WTC11 (cell line): ENCODE measurements around the gene CDK3. TPM values are rescaled to one million over a fixed set of nuclear protein-coding genes. Genes with fewer than 3 reads are reported as not detected.
A peak's percentile ranks its signal among the peaks of the same experiment; 100 is the strongest.

Source experiments
- ATAC-seq: fragments of 200-7000 bp; cut with Tn5 transposase; 2 replicates; pipeline ENCODE4 v1.10.0; 2021; ENCODE audit warnings: mild to moderate bottlenecking, moderate library complexity
- CTCF ChIA-PET: fragments of 300-600 bp; sonication (Branson Sonifier 250); formaldehyde crosslinking; loops from one replicate; lab custom pipeline; 2021; ENCODE audit warnings: antibody characterized with exemption; lab: Charles Lee
- POLR2A ChIA-PET: fragments of 350-600 bp; sonication (Branson Sonifier 250); formaldehyde crosslinking; loops from one replicate; lab custom pipeline; 2021; ENCODE audit warnings: antibody characterized with exemption; lab: Charles Lee
- DNase-seq: peaks from one replicate; pipeline ENCODE4 v3.0.0; 2021; ENCODE audit warnings: low spot score
- H3K27ac Mint-ChIP-seq: 2 replicates; pipeline ENCODE4 v1.8.0; 2021; ENCODE audit warnings: mixed read lengths
- H3K27me3 Mint-ChIP-seq: 2 replicates; pipeline ENCODE4 v1.8.0; 2021; ENCODE audit warnings: low read depth, mild to moderate bottlenecking, moderate library complexity, mixed read lengths
- H3K36me3 Mint-ChIP-seq: 2 replicates; pipeline ENCODE4 v1.8.0; 2021; ENCODE audit warnings: mixed read lengths
- H3K4me1 Mint-ChIP-seq: 2 replicates; pipeline ENCODE4 v1.8.0; 2022; ENCODE audit warnings: mixed read lengths
- H3K4me3 Mint-ChIP-seq: 2 replicates; pipeline ENCODE4 v1.8.0; 2021; ENCODE audit warnings: mild to moderate bottlenecking, moderate library complexity, mixed read lengths
- H3K9me3 Mint-ChIP-seq: 2 replicates; pipeline ENCODE4 v1.8.0; 2021; ENCODE audit warnings: mixed read lengths
- FOXJ3 ChIP-seq: sonication (generic); formaldehyde crosslinking; IDR thresholded peaks from 2 replicates; pipeline ENCODE4 v1.9.0; 2021; ENCODE audit warnings: missing genetic modification reagents, mild to moderate bottlenecking, borderline replicate concordance
- GABPB1 ChIP-seq: sonication (generic); formaldehyde crosslinking; IDR thresholded peaks from 2 replicates; pipeline ENCODE4 v1.8.1; 2023; ENCODE audit warnings: mild to moderate bottlenecking, missing genetic modification reagents
- GTF2I ChIP-seq: fragments of 250-450 bp; sonication (Bioruptor Pico); conservative IDR thresholded peaks from 2 replicates; pipeline ENCODE4 v1.4.0; 2021; ENCODE audit warnings: mild to moderate bottlenecking
- JAZF1 ChIP-seq: fragments of 250-450 bp; sonication (Bioruptor Pico); IDR thresholded peaks from 2 replicates; pipeline ENCODE4 v1.9.0; 2021; ENCODE audit warnings: moderate library complexity, mild to moderate bottlenecking, inconsistent platforms
- KAT7 ChIP-seq: sonication (generic); formaldehyde crosslinking; IDR thresholded peaks from 2 replicates; pipeline ENCODE4 v1.8.1; 2023; ENCODE audit warnings: missing genetic modification reagents, mild to moderate bottlenecking, borderline replicate concordance
- NR3C1 ChIP-seq: sonication (generic); formaldehyde crosslinking; conservative IDR thresholded peaks from 2 replicates; pipeline ENCODE4 v1.8.1; 2023; ENCODE audit warnings: low read depth, mild to moderate bottlenecking, missing genetic modification reagents
- PRDM15 ChIP-seq: sonication (generic); formaldehyde crosslinking; IDR thresholded peaks from 2 replicates; pipeline ENCODE4 v1.8.0; 2022; ENCODE audit warnings: missing genetic modification reagents
- PREB ChIP-seq: sonication (generic); formaldehyde crosslinking; IDR thresholded peaks from 2 replicates; pipeline ENCODE4 v1.8.1; 2022; ENCODE audit warnings: mild to moderate bottlenecking, missing genetic modification reagents, moderate library complexity, borderline replicate concordance
- SMAD4 ChIP-seq: sonication (generic); formaldehyde crosslinking; IDR thresholded peaks from 2 replicates; pipeline ENCODE4 v1.8.0; 2022; ENCODE audit warnings: mild to moderate bottlenecking, missing genetic modification reagents
- USF1 ChIP-seq: sonication (generic); formaldehyde crosslinking; IDR thresholded peaks from 2 replicates; pipeline ENCODE4 v1.8.0; 2022; ENCODE audit warnings: mild to moderate bottlenecking, missing genetic modification reagents
- USF2 ChIP-seq: sonication (generic); formaldehyde crosslinking; IDR thresholded peaks from 2 replicates; pipeline ENCODE4 v1.8.1; 2023; ENCODE audit warnings: mild to moderate bottlenecking, missing genetic modification reagents, moderate library complexity
- ZBTB43 ChIP-seq: sonication (generic); formaldehyde crosslinking; IDR thresholded peaks from 2 replicates; pipeline ENCODE4 v1.8.1; 2023; ENCODE audit warnings: mild to moderate bottlenecking, missing genetic modification reagents
- ZNF138 ChIP-seq: sonication (generic); formaldehyde crosslinking; conservative IDR thresholded peaks from 2 replicates; pipeline ENCODE4 v1.8.1; 2022; ENCODE audit warnings: mild to moderate bottlenecking, moderate library complexity, missing genetic modification reagents
- ZNF512 ChIP-seq: sonication (generic); formaldehyde crosslinking; IDR thresholded peaks from 2 replicates; pipeline ENCODE4 v1.8.1; 2022; ENCODE audit warnings: missing genetic modification reagents, borderline replicate concordance
- total RNA-seq: library from RNA; stranded (reverse); gene quantifications from 3 replicates; pipeline ENCODE4 v1.2.3, GENCODE V29; 2021
- TF ChIP-seq, protein P1 (sequence below): sonication (generic); formaldehyde crosslinking; IDR thresholded peaks from 2 replicates; pipeline ENCODE4 v1.8.1; 2023; ENCODE audit warnings: mild to moderate bottlenecking, missing genetic modification reagents
- TF ChIP-seq, protein P2 (sequence below): sonication (generic); formaldehyde crosslinking; IDR thresholded peaks from 2 replicates; pipeline ENCODE4 v1.8.1; 2022; ENCODE audit warnings: low read depth, mild to moderate bottlenecking, moderate library complexity, missing genetic modification reagents, borderline replicate concordance

Gene CDK3
- total RNA-seq, 1 experiment from 2014 or later = 9.5 TPM

DNA sequence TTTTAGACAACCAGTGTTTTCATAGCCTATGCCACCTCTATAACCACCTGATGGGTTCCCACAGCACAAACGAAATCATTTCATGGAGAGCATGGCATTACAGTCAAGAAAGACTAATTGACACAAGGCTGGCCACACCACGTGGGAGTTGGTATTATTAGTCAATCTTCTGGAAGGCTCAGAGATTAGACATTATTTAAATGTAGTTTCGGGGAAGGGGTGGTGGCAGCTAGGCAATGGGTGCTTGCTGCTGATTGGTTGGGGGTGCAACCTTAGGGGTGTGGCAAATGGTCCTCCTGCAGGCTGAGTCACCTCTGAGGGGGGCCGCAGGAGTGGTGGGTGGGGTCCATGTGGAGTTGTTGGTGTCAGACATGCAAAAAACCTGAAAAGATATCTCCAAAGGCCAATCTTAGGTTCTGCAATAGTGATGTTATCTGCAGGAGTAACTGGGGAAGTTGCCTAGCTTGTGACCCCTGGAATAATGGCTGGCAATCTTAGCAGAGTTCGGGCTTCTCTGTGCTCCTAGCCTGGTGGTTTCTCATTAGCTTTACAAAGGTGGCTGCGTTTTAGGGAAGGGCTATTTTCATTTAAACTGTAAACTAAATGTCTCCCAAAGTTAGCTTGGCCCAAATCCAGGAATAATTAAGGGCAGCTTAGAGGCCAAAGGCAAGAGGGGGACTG is 17.0 kb upstream of the CDK3 start:
- ChIA-PET CTCF (interaction anchor here (0.7 to 2.9 kb wide), 14 partner anchors 9 to 153 kb away, joined by 3 to 28 read pairs (median 5); partner anchors contain the start of genes CDK3, MRPL38 and WBP2), POLR2A (interaction anchor here (1.0 kb wide), 1 partner anchor 43 kb away, joined by 3 read pairs; the partner anchor contains the start of gene FBF1)
- ATAC-seq (peak; percentile 28), DNase-seq (peak; percentile 60)
- H3K27me3 Mint-ChIP-seq = no peaks in the 10 kb centered on the region
- H3K4me3 Mint-ChIP-seq = peak overlapping the region; percentile 55
- no peaks in the 10 kb centered on the region for H3K9me3 Mint-ChIP-seq
- peaks cover 51% of the 10 kb centered on the region for H3K4me1 Mint-ChIP-seq
- H3K27ac Mint-ChIP-seq = peak overlapping the region; percentile 96
- peaks cover 4% of the 10 kb centered on the region for H3K36me3 Mint-ChIP-seq
- TF ChIP-seq ZBTB43 (CRISPR knock-in tag) (no peak), JAZF1 (no peak), NR3C1 (CRISPR knock-in tag) (no peak), USF2 (peak; percentile 37), GTF2I (CRISPR knock-in tag) (no peak), PRDM15 (CRISPR knock-in tag) (no peak), USF1 (CRISPR knock-in tag) (peak; percentile 27; the same call in 1 of the 2 replicates), ZNF512 (CRISPR knock-in tag) (no peak)
- TF ChIP-seq, protein P1, sequence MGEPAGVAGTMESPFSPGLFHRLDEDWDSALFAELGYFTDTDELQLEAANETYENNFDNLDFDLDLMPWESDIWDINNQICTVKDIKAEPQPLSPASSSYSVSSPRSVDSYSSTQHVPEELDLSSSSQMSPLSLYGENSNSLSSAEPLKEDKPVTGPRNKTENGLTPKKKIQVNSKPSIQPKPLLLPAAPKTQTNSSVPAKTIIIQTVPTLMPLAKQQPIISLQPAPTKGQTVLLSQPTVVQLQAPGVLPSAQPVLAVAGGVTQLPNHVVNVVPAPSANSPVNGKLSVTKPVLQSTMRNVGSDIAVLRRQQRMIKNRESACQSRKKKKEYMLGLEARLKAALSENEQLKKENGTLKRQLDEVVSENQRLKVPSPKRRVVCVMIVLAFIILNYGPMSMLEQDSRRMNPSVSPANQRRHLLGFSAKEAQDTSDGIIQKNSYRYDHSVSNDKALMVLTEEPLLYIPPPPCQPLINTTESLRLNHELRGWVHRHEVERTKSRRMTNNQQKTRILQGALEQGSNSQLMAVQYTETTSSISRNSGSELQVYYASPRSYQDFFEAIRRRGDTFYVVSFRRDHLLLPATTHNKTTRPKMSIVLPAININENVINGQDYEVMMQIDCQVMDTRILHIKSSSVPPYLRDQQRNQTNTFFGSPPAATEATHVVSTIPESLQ (CRISPR knock-in tag) = no peak

DNA sequence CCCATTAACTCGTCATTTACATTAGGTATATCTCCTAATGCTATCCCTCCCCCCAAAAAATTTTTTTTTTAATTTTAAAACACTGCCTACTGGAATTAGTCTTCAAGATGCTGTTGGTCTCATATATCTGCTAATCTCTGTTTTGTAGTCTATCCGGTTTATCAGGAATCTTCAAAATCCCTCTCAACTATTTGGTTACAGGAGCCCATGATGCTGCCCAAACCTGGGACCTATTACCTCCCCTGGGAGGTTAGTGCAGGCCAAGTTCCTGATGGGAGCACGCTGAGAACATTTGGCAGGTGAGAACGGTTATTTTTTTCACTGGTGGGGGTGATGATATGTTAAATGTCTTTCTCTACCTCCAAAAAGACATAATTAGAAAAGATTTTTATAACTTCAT is 14.7 kb upstream of the CDK3 start:
- DNase-seq = no peak
- peak overlapping the region; percentile 76 for H3K27ac Mint-ChIP-seq
- peaks cover 4% of the 10 kb centered on the region for H3K36me3 Mint-ChIP-seq
- TF ChIP-seq ZNF138 (CRISPR knock-in tag) (no peak), FOXJ3 (CRISPR knock-in tag) (no peak), SMAD4 (no peak), GABPB1 (CRISPR knock-in tag) (no peak), PREB (no peak), ZNF512 (CRISPR knock-in tag) (no peak), KAT7 (CRISPR knock-in tag) (no peak)
- TF ChIP-seq, protein P2, sequence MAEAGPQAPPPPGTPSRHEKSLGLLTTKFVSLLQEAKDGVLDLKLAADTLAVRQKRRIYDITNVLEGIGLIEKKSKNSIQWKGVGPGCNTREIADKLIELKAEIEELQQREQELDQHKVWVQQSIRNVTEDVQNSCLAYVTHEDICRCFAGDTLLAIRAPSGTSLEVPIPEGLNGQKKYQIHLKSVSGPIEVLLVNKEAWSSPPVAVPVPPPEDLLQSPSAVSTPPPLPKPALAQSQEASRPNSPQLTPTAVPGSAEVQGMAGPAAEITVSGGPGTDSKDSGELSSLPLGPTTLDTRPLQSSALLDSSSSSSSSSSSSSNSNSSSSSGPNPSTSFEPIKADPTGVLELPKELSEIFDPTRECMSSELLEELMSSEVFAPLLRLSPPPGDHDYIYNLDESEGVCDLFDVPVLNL = no peak
- TF ChIP-seq, all 79 proteins: peak for 0
- CTCF ChIA-PET = no interaction called here
- no peak for ATAC-seq
- peaks cover 35% of the 10 kb centered on the region for H3K4me1 Mint-ChIP-seq
- no peak overlapping the region for H3K4me3 Mint-ChIP-seq
- H3K27me3 Mint-ChIP-seq = no peaks in the 10 kb centered on the region
- no peaks in the 10 kb centered on the region for H3K9me3 Mint-ChIP-seq
- POLR2A ChIA-PET = no interaction called here
